HG02884 (cell line): ENCODE results near the gene GDI1.

Experiments used
- ATAC-seq: cut with Tn5 transposase; IDR thresholded peaks from one replicate; pipeline ENCODE4 v1.9.1; 2021; ENCODE audit warnings: mild to moderate bottlenecking, moderate library complexity; ENCODE audit not compliant: unreplicated experiment

The GDI1 gene

DNA sequence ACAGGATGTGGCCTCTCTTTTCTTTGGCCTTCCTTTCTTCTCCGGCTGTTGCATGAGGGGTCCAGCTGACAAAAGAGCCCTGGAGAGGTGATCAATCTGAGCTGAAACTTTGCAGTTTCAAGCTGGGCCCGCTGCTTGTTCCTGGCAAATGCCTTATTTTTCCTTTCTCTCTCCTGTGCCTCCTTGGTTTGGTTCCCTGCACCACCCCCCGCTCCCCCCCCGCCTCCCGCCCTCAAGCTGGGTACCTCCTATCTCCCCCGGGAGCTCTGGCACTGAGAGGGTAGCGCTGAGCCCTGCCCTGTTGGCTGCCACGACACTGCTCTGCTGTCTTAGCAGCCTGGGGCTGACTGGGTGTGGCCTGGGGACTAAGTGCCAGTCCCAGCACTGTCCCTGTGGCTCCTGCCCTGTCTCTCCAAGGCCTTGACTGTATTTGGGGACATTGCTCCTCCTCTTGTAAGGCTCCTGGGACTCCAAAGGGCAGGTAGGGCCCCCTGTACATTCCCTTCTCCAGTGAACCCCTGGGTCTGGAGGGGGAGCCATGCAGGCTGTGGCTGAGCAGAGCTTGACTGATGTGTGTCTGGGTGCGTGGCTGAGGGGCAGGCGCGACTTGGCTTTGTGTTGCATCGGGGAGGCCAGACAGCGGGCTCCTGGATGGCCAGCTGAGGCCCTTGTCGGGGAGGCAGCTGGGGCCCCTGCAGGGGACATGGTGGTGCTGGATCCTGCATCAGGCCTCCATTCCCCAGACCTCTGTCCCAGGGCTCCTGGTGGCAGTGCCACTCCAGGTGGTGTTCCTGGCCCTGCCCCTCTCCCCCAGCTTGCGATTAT, 22.2 kb downstream of the GDI1 start:
- ATAC-seq, result no peak

DNA sequence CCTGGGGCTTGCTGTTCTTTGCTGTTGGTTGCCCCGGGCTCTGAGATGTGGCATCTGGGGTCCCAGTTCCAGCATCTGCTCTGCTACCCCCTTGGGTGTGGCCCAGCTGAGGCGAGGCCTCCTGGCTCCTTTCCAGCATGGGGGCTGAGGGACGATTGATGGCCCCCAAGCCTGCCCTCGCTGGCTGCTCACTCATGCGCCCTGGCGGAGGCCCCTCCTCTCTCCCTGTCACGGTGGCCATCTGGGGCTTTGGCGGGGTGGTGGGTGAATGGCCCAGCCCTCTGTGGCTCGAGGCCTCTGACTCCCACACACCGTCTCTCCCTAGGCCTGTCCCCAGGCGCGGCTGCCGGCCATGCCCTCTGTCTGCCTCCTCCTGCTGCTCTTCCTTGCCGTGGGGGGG, 22.9 kb downstream of the GDI1 start:
- no peak for ATAC-seq

DNA sequence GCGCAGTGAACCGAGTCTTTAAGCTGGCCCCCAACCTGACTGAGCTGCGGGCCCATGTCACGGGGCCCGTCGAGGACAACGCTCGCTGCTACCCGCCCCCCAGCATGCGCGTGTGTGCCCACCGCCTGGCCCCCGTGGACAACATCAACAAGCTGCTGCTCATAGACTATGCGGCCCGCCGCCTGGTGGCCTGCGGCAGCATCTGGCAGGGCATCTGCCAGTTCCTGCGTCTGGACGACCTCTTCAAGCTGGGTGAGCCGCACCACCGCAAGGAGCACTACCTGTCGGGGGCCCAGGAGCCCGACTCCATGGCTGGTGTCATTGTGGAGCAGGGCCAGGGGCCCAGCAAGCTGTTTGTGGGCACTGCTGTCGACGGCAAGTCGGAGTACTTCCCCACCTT, 23.4 kb downstream of the GDI1 start:
- no peak for ATAC-seq

DNA sequence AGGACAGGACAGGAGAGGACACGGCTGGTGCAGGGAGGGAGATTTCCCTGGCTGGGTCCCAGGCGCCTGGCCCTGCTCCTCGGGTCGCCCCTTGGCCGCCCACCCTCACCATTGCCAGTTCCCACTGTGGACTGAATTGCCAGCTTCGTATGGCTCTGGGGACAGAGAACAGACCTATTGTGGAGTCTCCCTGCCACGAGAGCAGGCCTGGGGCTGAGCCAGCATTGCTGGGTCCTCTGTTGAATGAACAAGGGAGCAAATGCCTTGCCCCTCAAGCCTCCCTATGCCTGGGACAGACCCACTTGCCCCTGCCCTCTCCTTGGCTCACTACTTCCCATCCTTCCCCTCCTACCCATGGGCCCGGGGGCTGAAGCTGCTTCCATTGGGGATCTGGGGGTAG, 25.4 kb downstream of the GDI1 start:
- ATAC-seq, result no peak

DNA sequence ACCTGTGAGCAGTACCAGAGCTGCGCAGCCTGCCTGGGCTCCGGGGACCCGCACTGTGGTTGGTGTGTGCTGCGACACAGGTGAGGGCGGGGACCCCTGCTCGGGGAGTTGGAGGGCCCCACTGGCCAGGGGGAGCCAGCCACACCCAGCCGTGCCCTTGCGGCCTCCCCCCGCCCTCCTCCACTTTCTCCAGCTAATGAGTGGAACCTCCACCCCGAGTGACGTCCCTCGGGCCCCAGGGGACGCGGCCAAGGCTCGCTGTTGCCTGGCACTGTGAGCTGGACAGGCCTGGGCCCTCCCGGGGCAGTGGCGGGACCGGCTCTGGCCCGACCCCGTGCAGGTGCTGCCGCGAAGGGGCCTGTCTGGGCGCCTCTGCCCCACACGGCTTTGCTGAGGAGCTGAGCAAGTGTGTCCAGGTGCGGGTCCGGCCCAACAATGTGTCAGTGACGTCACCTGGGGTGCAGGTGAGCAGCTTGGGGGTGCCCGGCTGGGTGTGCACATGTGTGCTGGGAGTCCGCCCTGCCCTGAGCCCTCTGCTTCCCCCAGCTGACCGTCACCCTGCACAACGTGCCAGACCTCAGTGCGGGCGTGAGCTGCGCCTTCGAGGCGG, 26.8 kb downstream of the GDI1 start:
- no peak for ATAC-seq

DNA sequence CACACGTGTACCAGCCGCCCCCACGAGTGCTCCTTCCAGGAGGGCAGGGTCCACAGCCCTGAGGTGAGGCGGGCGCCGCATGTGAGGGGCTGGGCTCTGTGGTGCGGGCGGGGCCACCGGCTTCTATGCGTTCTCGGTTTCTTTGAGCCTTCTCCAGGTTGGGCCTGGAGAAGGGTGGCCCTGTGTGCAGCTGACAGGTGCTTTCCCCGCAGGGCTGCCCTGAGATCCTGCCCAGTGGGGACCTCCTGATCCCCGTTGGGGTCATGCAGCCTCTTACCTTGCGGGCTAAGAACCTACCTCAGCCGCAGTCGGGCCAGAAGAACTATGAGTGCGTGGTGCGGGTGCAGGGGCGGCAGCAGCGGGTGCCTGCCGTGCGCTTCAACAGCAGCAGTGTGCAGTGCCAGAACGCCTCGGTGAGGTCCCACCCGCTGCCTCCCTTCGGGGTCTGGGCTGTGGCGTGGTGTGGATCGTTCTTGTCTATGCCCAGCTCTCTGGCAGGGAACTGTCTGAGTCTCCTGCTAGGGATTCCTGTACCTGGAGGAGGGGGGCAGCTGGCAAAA, 27.9 kb downstream of the GDI1 start:
- ATAC-seq, result no peak

DNA sequence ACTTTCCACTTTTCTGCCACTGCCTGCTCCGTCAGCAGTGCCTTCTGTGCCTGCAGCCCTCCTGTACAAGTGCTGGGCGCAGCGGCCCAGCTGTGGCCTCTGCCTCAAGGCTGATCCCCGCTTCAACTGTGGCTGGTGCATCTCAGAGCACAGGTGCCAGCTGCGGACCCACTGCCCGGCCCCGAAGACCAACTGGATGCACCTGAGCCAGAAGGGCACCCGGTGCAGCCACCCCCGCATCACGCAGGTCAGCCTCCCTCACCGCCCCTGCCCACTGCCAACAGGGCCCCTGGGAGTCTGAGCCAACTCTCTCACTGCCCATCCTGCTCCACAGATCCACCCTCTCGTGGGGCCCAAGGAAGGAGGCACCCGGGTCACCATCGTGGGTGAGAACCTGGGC, 28.6 kb downstream of the GDI1 start:
- no peak for ATAC-seq

DNA sequence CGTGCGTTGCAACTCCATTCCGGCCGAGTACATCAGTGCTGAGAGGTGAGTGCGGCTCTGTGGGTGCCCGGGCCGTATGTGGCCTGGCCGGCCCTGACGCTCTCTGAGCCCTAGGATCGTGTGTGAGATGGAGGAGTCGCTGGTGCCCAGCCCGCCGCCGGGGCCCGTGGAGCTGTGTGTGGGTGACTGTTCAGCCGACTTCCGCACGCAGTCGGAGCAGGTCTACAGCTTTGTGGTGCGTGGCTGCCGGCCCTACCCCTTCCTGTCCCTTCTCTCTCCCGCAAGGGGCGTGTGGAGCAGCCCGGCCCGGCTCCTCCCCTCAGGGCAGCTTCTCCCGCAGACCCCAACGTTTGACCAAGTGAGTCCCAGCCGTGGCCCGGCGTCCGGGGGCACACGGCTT, 29.1 kb downstream of the GDI1 start:
- no peak for ATAC-seq

DNA sequence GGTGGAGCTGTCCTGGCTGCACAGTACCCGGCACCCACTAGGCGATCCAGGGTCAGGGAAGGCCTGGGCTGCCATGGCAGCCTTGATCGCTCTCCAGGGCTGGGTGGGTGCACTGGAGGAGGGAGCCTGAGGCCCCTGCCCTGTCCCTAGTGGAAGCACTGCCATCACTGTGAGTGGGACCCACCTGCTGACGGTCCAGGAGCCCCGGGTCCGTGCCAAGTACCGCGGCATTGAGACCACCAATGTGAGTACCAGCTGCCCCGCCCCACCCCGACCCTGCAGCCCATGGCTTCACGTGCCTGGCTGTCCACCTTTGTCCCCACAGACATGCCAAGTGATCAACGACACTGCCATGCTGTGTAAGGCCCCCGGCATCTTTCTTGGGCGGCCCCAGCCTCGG, 30.0 kb downstream of the GDI1 start:
- ATAC-seq, result no peak

DNA sequence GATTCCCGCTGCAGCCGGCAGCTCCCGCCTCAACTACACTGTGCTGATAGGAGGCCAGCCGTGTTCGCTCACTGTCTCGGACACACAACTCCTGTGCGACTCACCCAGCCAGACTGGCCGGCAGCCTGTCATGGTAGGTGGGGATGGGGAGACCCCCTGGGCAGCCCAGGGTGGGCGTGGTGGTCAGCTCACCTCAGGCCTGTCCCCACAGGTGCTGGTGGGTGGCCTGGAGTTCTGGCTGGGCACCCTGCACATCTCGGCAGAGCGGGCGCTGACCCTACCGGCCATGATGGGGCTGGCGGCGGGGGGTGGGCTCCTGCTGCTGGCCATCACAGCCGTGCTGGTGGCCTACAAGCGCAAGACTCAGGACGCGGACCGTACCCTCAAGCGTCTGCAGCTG, 30.6 kb downstream of the GDI1 start:
- ATAC-seq, result no peak

DNA sequence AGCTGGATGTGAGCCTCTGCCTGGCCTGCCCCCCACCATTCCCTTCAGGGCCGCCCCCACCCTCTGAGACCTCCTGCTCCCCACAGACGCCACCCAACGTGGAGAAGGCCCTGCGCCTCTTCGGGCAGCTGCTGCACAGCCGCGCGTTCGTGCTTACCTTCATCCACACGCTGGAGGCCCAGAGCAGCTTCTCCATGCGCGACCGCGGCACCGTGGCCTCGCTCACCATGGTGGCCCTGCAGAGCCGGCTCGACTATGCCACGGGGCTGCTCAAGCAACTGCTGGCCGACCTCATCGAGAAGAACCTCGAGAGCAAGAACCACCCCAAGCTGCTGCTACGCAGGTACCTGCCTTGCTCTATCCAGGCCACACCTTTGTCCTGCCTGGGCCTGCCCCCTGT, 31.3 kb downstream of the GDI1 start:
- ATAC-seq, result no peak

DNA sequence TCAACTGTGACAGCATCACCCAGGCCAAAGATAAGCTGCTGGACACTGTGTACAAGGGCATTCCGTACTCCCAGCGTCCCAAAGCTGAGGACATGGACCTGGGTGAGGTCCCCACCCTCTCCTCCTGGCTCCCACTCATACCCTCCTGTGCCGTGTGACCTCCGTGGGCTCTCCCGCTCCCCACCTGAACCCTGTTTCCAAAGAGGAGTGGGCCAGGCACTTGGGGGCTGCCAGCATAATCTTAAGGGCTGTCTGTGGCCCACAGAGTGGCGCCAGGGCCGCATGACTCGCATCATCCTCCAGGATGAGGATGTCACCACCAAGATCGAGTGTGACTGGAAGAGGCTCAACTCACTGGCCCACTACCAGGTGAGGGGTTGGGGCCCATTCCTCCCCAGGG, 32.2 kb downstream of the GDI1 start:
- no peak for ATAC-seq

DNA sequence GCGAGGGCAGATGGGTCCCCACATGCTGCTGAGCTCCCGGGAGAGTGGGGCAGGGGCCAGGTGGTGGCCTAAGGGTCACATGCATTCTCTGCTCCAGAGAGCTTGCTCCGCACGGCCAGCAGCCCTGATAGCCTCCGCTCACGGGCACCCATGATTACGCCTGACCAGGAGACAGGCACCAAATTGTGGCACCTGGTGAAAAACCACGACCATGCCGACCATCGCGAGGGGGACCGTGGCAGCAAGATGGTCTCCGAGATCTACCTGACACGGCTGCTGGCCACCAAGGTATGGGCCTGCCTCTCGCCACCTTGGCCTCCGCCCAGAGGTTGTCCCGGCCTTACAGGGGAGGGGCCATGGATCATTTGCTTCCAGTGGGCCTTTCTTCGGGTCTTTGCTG, 32.9 kb downstream of the GDI1 start:
- no peak for ATAC-seq

DNA sequence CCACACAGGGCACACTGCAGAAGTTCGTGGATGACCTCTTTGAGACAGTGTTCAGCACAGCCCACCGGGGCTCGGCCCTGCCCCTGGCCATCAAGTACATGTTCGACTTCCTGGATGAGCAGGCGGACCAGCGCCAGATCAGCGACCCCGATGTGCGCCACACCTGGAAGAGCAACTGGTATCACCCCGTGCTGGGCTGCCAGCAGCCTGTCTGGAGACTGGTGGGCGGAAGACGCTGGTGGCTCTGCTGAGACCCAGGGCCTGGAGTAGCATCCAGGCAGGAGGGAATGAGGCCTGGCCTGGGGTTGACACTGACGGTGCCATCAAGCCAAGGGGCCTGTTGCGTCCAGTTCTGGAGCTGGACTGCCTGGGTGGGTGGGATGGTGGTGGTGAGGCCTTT, 33.5 kb downstream of the GDI1 start:
- no peak for ATAC-seq

DNA sequence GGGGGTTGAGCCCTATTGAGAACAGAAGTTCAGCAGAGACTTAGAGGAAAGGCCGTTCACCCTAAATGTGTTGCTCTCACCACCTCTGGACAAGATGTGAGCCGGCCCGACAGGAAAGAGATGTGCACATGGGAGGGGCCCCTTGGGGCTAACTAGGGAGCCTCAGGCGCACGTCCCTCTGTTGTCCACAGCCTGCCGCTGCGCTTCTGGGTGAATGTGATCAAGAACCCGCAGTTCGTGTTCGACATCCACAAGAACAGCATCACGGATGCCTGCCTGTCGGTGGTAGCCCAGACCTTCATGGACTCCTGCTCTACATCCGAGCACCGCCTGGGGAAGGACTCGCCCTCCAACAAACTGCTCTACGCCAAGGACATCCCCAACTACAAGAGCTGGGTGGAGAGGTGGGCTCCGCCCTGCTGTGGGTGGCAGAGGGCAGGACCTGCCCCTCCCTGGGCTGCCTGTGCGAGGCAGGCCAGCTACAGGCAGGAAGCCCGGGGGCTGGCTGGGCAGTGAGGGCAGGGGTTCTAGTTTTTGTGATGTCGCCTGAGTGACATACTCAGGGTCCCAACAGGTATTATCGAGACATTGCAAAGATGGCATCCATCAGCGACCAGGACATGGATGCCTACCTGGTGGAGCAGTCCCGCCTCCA, 34.1 kb downstream of the GDI1 start:
- ATAC-seq, result no peak

DNA sequence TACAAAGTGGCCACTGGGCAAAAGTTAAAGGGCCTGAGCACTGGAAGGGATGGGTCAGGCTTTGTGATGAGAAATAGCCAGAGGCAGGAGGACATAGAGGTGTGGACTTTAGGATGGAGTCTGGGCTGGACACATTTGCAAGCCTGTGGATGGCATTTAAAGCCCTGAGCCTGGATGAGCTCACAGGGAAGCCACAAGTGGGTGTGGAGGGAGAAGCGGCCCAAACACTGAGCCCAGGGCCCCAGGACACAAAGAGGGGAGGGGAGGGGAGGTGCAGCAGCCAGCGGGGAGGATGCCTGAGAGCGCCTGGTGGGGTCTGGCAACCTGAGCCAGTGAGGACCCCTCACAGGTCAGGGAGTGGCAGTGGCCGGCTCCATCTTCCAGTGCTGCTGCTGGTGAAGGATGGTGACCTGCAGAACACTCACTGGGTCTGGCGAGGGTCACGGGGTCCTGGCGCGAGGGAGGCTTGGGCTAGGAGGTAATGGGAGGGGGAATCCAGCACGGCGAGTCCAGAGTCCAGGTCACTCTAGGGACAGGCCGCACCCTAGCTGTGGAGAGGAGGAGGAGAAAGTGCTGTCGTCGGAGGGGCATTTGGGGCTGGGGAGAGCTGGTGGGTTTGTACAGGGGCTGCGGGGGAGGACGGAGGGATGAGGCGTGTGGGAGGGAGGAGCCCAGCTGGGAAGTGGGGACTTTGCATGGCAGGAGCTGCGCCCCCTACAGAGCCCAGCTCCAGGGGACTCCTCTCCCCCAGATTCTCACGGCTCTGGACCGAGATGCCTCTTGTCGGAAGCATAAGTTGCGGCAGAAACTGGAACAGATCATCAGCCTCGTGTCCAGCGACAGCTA, 35.1 kb downstream of the GDI1 start:
- ATAC-seq, result no peak

DNA sequence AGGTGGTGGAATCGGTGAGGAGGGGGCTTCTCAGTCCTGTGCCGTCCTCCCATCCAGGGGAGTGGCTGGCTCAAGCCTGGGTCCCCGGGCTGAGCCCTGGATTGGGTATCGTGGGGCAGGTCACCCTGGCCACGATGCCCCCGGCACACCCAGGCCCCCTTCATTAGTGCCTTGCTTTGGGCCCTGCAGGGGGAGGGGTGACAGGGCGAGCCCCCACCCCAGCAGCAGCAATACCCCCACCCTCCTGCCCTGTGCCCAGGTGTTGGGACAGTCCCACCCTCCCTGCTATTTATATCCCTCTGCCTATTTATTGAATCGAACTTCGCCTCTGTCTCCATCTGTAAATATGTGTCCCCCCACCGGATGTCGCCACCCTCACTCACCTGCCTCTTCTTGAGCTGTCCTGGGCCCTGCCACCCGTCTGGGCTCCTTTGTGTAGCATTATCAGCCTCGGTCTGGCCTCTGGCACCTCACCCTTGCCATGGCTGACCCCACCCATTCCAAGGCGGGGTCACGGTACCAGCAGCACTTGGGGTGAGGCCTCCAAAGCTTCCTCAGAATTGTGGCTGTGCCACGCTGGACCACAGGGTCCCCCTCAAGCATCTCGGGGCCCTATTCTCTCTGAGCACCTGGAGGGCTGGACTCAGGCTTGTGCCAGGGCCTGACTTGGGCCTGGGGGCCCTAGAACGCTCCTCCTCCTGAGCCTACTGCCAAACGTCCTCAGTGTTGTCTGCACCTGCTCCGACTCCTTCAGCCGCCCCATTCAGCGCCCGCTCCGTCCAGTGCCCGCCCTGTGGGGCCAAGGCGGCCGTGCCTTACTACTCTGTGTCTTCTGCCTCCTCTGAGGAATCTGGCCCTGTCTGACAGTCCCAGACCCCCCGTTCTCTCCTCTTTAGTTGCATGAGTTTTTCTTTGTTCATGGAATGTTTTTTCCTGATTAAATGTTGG, 36.0 kb downstream of the GDI1 start:
- no peak for ATAC-seq

DNA sequence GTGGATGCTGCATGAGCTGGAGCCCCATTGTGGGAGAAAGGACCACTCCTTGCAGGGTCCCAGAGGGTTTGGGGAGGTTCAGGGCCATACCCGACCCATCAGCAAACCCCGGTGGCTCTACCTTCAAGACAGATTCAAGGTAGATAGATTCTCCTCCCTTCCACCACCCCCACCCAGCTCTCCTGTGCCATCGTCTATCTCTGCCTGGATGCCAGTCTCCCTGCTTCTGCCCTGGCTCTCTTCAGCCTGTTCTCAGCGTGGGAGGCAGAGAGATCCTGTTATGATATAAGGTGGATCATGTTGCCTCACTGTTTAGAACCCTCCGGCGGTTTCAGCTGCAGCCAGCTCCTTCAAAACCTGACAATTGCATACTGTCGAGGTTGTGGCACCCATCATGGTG, 36.7 kb downstream of the GDI1 start:
- no peak for ATAC-seq

DNA sequence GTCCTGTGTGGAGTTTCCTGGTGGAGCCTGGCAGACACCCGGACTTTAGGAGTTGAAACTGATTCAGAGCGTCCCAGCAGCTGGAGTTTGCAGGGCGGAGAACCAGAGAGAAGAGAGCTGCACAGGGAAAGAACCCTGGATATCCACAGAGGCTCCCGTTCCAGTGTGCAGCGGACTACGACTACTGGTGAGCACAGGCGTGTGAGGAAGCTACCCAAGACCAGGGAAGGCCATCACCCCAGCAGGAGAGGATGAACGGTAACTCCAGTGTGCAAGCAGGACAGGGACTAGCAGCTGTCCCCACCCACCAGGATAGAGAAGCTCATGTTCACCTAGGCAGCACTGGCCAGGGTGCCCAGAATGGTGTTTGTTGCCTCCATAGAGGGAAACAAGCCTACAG, 39.9 kb downstream of the GDI1 start:
- ATAC-seq, result no peak

DNA sequence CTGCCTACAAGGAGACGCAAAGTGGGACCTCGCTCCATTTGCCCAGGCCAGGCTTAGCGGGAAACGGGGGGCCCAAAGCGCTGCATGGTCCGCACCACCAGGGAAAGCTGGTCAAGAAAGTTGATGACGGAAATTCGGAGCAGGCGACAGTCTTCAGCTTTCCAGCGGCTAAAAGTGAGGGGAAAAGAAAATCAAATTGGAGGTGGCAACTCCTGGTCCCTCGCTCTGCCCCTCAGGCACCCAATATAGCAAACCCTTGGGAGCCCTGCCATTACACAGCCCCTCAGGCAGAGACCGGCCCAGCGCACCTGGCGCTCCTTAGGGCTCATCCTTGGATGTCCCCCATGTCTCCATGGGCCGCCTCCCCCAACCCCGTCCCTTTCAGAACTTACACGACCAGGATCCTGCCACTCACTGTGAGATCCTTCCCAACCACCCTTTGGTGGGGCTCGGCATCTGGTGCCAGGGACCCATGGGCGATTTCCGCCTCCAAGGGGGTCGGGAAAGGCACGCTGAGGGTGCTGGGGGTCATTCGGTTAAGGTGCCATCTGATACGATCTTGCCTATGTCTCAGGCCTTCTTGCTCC, 41.0 kb downstream of the GDI1 start:
- no peak for ATAC-seq
